Muscle of leg (tissue), 11 donors: Measurements from ENCODE around the gene LOXL4. TPM values are rescaled to one million over a fixed set of nuclear protein-coding genes. Genes with fewer than 3 reads are reported as not detected.

ENCODE experiments used
- DNase-seq: peaks from one replicate; pipeline ENCODE4 v3.0.0; 2013
- H3K27ac ChIP-seq: one replicate; pipeline ENCODE4 v1.5.1; 2013; ENCODE audit warnings: mild to moderate bottlenecking, low read length, control low read depth
- H3K27me3 ChIP-seq: one replicate; pipeline ENCODE4 v1.6.1; 2013; ENCODE audit warnings: low read length; ENCODE audit not compliant: control insufficient read depth, insufficient read depth
- H3K36me3 ChIP-seq: one replicate; pipeline ENCODE4 v1.6.1; 2013; ENCODE audit warnings: low read length; ENCODE audit not compliant: control insufficient read depth, insufficient read depth
- H3K4me1 ChIP-seq: one replicate; pipeline ENCODE4 v1.6.1; 2013; ENCODE audit warnings: low read length; ENCODE audit not compliant: control insufficient read depth, insufficient read depth
- H3K4me3 ChIP-seq: one replicate; pipeline ENCODE4 v1.5.1; 2013; ENCODE audit warnings: low read length, control low read depth
- H3K9me3 ChIP-seq: replicated peaks from 2 replicates; pipeline ENCODE4 v1.6.1; 2013; ENCODE audit warnings: low read depth, low read length; ENCODE audit not compliant: control insufficient read depth
- WGBS: methylation state at CpG from one replicate; pipeline ENCODE4 v1.1.5; 2013; ENCODE audit warnings: missing lambda C conversion rate; ENCODE audit not compliant: insufficient coverage; 5-methylcytosine and 5-hydroxymethylcytosine counted together
- polyA plus RNA-seq, 8 donors: library from polyadenylated mRNA; unstranded; fragments of 120-200 nt; gene quantifications; one replicate each; pipeline versions ENCODE4 v1.2.1 to v1.2.3, GENCODE V29; 2013; ENCODE audit warnings: inconsistent platforms in 1 of 8, low replicate concordance in 1 of 8; ENCODE audit not compliant: insufficient read length in 8 of 8, insufficient read depth in 1 of 8
- total RNA-seq: library from RNA; stranded (reverse); fragments of 120-200 nt; gene quantifications from one replicate; pipeline ENCODE4 v1.2.4, GENCODE V29; 2013

LOXL4 gene
- total and polyA plus RNA-seq, 9 donors = 6.4 to 11.8 (median 9.3) TPM

DNA sequence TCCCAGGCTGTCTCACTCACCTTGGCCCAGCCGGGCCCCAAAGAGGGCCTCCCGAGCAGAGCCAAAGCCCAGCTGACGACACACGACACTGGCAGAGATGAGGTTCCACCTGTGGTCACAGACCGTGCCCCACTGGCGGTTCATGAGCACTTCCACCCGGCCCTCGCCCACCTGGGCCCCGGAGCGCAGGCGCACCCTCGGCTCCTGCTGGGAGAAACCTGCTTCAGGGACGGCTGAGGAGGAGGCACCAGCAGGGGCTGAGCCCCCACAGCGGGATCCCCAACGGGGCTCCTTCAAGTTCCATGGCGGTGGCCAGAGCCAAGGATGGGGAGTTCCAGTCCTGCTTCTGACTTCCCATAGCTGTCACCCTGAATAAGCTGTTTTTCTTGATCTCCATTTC is 10.0 kb downstream of the LOXL4 start:
- no peak overlapping the region for H3K4me3 ChIP-seq
- no peak overlapping the region for H3K27ac ChIP-seq
- peaks cover 26% of the 10 kb centered on the region for H3K4me1 ChIP-seq
- DNase-seq = no peak
- H3K9me3 ChIP-seq = no peaks in the 10 kb centered on the region
- no peaks in the 10 kb centered on the region for H3K27me3 ChIP-seq
- 83% methylated on average over 14 of the region's 16 CpGs for WGBS
- peaks cover 15% of the 10 kb centered on the region for H3K36me3 ChIP-seq

DNA sequence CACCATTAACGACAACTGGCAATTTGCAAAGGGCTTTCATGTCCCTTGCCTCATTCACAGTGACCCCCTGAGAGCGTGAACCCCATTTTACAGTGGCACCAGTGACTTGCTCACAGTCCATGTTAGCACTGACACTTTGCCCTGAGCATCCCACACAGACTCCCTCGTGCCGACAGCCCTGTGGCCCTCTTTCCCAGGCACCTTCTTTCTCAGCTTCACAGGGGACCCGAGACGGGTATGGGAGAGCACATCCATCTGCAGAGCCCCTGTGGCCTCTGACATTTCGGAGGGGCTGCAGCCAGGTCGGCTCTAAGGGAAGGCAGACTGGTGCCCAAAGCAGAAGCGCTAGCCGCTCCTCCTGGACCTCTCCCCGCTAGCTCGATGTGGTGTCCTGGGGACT is 10.8 kb downstream of the LOXL4 start:
- Histone ChIP-seq H3K4me1 (peaks cover 26% of the 10 kb centered on the region), H3K27me3 (no peaks in the 10 kb centered on the region), H3K27ac (no peak overlapping the region), H3K36me3 (peaks cover 20% of the 10 kb centered on the region), H3K9me3 (no peaks in the 10 kb centered on the region), H3K4me3 (no peak overlapping the region)
- WGBS = 89% methylated on average over 12 of the region's 12 CpGs
- DNase-seq = no peak

DNA sequence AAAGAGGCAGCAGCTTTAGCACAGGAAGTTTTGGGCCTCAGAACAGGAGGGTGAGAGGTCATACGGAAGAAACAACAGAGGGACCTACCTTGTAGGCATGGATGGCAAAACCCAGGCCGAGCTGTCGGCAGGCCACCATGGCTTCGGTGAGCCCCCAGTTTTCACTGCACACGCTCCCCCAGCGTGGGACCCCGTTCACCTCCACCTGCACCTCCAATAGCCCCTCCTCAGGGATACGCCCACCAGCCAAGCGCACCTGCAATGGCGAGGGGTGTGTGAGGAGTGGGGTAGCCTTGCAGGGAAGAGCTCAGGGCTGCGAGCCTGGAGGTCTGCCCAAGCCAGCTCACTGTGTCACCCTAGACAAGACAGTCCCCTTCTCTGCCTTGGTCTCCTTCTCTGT is 11.3 kb downstream of the LOXL4 start:
- Histone ChIP-seq H3K27me3 (no peaks in the 10 kb centered on the region), H3K36me3 (peaks cover 25% of the 10 kb centered on the region), H3K9me3 (no peaks in the 10 kb centered on the region), H3K4me1 (peaks cover 26% of the 10 kb centered on the region), H3K27ac (no peak overlapping the region), H3K4me3 (no peak overlapping the region)
- DNase-seq = no peak
- WGBS = 92% methylated on average over 4 of the region's 11 CpGs

DNA sequence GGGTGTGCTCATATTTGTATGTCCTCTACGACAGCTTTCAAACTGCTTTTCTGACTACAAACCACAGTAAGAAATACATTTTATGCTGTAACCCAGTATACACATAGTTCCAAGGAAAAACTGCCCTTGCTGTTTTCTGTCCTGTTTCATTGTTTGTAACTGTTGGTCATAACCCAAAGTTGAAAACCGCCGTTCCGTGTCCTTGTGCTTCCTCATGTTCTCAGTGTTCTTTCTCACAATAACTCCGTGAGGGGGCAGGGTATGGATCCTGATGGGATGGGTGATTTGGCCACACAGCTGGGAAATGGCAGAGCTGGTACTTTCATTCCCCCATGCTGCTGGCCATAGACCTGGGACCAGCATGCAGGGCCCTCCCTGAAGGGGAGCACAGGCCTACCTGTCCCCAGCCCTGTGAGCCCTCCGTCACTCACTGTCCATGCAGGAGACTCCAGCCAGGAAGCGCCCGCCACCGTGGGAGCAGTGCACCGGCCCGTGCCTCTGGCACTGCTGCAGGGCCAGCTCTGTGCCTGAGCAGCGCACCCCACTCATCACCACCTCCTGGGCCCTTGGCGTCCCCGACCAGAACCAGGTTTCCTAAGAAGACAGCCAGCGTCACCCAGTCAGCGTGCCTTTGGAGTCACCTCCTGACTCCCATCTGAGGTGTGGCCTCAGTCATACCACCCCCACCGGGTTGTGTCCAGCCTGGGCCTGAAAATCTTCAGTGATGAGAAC is 12.7 kb downstream of the LOXL4 start:
- WGBS = 78% methylated on average over 14 of the region's 17 CpGs
- peaks cover 16% of the 10 kb centered on the region for H3K4me1 ChIP-seq
- DNase-seq = no peak
- no peak overlapping the region for H3K27ac ChIP-seq
- no peaks in the 10 kb centered on the region for H3K9me3 ChIP-seq
- no peaks in the 10 kb centered on the region for H3K27me3 ChIP-seq
- peaks cover 37% of the 10 kb centered on the region for H3K36me3 ChIP-seq
- no peak overlapping the region for H3K4me3 ChIP-seq

DNA sequence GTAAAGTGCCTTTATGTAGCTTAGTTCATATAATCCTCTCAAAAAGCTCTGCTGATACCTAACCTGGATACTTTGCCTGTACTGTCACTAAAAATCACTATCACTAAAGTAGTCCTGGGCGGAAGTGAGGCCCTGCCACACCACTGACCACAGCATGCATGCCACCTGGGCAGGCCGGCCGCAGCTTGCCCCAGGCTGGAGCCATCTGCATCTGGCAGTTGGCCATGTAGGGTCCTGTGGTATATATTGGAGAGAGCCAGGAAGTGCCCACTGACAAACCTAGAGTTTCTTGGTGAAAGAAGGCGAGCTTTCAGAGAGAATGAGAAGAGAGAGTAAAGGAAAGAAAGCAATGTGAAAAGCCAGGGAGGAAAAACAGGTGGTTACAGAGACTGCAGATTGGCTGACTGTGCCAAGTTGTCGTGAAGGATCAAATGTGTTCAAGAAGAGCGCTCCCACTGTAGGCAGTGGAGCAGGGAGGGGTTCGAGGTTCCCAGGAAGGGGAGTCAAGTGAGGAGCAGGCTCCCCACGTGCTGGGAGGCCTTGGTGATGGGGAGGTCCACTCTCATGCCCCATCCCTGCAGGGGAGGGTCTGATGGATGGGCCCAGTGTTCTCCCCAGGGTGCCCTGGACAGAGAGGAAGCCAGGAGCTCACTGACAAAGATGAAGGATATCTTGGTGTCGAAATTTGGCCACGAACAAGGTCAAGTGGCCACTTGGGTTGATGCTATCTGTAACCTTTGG is 13.6 kb downstream of the LOXL4 start:
- 73% methylated on average over 6 of the region's 10 CpGs for WGBS
- H3K27me3 ChIP-seq = no peaks in the 10 kb centered on the region
- H3K36me3 ChIP-seq = peaks cover 46% of the 10 kb centered on the region

DNA sequence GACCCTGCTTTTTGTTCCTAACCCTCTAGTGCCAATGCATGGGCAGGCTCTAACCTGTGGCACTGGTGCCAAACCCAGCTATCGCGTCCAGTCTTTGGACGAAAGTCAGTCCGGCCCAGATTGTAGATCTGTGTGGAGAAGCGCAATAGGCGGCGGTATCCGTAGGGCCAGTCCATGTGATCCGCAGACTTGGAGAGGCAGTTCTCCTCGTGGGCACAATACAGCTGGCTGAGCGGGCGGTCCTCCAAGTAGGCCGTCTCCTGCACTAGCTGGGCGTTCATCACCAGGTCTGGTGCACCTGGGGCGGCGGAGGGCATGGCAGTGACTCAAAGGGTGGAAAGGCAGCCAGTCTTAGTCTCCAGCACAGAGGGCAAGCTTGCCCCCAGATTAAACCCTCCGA is 14.5 kb downstream of the LOXL4 start:
- Histone ChIP-seq H3K4me3 (no peak overlapping the region), H3K27me3 (no peaks in the 10 kb centered on the region), H3K27ac (no peak overlapping the region), H3K36me3 (peaks cover 55% of the 10 kb centered on the region), H3K9me3 (no peaks in the 10 kb centered on the region), H3K4me1 (peaks cover 16% of the 10 kb centered on the region)
- no peak for DNase-seq
- WGBS = 81% methylated on average over 15 of the region's 17 CpGs

More for the DNA sequence above, 13.6 kb downstream of the LOXL4 start:
- no peak for DNase-seq
- Histone ChIP-seq H3K9me3 (no peaks in the 10 kb centered on the region), H3K4me3 (no peak overlapping the region), H3K27ac (no peak overlapping the region), H3K4me1 (peaks cover 16% of the 10 kb centered on the region)

DNA sequence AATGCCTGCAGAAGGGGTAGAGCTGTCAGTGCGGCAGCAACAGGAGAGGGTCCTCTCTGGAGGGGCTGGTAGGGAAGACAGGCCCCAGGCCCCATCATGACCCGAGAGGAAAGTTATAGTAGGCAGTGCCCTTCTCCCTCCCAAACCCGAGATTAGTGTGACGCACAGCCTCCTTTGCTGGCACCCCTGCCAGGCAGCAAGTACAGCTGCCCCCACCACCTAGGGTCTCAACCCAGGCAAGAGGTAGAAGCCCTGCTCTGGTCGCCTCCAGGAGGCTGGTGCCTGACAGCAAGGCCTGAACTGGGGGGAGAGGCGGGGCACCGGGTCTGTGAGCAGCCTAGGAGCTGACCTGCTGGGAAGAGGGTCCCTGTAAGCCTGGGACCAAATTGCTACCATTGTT is 15.5 kb downstream of the LOXL4 start:
- no peak overlapping the region for H3K27ac ChIP-seq
- peaks cover 22% of the 10 kb centered on the region for H3K4me1 ChIP-seq
- H3K36me3 ChIP-seq = peaks cover 66% of the 10 kb centered on the region
- H3K4me3 ChIP-seq = no peak overlapping the region
- no peaks in the 10 kb centered on the region for H3K27me3 ChIP-seq
- 85% methylated on average over 4 of the region's 7 CpGs for WGBS
- DNase-seq = no peak
- H3K9me3 ChIP-seq = no peaks in the 10 kb centered on the region

DNA sequence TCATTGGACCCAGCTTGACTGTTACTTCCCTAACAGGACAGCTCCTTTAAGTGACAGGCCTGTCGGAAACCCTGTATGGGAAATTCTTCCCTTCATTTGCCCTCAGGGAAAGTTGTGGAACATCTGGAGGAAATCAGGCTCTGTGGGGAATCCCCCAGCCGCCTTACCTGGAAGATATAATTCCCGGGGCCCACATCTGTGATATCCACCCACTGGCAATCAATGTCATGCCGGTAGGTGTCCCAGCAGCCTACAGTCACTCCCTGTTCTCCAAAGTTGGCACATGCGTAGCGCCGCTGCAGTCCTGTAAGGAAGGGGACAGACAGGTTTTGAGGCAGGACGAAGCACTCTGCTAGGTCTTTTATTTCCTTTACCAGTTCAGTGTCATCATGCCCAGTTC is 16.6 kb downstream of the LOXL4 start:
- Histone ChIP-seq H3K27ac (no peak overlapping the region), H3K36me3 (peaks cover 63% of the 10 kb centered on the region), H3K4me3 (no peak overlapping the region), H3K4me1 (peaks cover 31% of the 10 kb centered on the region), H3K27me3 (no peaks in the 10 kb centered on the region), H3K9me3 (no peaks in the 10 kb centered on the region)
- DNase-seq = no peak
- WGBS = 71% methylated on average over 5 of the region's 8 CpGs

DNA sequence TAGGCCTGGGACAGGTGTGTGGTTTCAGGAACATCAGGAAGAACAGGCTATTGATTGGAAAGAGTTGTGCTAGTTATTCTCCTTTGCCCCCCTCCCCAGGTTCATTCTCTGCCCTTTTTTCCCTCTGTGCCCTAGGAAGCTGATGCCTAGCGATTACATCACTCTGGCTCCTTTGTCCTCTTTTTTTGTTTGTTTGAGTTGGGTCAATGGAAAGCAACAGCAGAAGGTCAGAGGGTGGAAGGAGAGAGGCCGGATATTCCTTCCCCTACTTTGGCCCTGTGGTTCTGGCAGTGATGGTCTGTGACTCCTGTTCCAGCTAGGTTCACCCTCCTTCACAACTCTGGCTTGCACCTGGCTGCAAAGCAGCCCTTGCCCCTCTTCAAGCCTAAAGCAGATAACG is 18.9 kb downstream of the LOXL4 start:
- H3K27ac ChIP-seq = no peak overlapping the region
- no peaks in the 10 kb centered on the region for H3K9me3 ChIP-seq
- WGBS = 89% methylated on average over 1 of the region's 3 CpGs
- peaks cover 73% of the 10 kb centered on the region for H3K36me3 ChIP-seq
- H3K4me1 ChIP-seq = peaks cover 18% of the 10 kb centered on the region
- H3K4me3 ChIP-seq = no peak overlapping the region
- no peak for DNase-seq
- no peaks in the 10 kb centered on the region for H3K27me3 ChIP-seq

DNA sequence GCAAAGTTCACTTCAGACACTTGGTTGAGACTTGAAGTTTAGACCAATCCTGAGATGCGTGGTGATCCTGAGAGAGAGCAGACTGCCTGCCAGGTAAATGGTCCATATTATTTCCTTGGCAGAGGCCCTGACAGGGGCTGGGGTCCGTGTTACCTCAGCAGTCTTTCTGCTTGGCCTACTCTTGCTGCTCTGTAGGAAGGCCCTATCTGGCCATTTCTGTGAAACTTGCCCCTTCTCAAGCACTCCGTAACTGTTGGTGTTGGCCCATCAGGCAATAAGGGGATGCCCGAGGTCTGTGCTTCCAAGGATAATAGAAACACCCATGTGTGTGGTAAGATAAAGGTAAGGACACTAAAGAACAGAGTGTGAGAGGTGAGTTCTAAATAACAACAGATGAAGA is 20.0 kb downstream of the LOXL4 start:
- no peak overlapping the region for H3K4me3 ChIP-seq
- peaks cover 18% of the 10 kb centered on the region for H3K4me1 ChIP-seq
- WGBS = 88% methylated on average over 2 of the region's 4 CpGs
- peaks cover 69% of the 10 kb centered on the region for H3K36me3 ChIP-seq
- no peaks in the 10 kb centered on the region for H3K27me3 ChIP-seq
- no peak overlapping the region for H3K27ac ChIP-seq
- DNase-seq = no peak
- no peaks in the 10 kb centered on the region for H3K9me3 ChIP-seq
